Activated T-helper 9 cell treated with anti-CD3 and anti-CD28 coated beads, Interleukin-2, amount 50 U/mL, for 16 hours (primary cell): ENCODE data around the gene HOXC6.

Source experiments
- DNase-seq: peaks from one replicate; pipeline ENCODE4 v3.0.0-alpha.2; 2020; ENCODE audit warnings: low read depth

HOXC6 gene

DNA sequence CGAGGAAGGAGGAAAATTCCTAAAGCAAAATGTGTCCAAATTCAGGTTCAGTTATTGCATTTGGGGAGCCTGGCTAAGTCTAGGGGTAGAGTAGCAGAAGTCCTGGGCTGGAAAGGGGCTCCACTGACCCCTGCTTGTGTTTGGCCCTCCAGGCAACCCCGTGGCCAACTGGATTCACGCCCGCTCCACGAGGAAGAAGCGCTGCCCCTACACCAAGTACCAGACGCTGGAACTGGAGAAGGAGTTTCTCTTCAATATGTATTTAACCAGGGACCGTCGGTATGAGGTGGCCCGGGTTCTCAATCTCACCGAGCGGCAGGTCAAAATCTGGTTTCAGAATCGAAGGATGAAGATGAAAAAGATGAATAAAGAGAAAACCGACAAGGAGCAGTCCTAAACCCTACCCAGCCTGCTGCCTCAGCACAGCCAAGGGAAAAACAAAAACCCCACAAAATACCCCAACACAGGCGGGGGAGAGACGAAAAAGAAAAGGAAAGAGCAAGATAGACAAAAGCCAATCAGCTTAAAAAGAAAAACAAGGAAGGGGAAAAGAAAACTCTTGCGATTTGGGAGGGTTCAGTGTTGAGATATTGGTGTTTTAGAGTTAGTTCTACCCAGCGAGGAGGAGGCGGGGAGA lies 25.8 kb upstream of the HOXC6 start:
- DNase-seq = no peak

DNA sequence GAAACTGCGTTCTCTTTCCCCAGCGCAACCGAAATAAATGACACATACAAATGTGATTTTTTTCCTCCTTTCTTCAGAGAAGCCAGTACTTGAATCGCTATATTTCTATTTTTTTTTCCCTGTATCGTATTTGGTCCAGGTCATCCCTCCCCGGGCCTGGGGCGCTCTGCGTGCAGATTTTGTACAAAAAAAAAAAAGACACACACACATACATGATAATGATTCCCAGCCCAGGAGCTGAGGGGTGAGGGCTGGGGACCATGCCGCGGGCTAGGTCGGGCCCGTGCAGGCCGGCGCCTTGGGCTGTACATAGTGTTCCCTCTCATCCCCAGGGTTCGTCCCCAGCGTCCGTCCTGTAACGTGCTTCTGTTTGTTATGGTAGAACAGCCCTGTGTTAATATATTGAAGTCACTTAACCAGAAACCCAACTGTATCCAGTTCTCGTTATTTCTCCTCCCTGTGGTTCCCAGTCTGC lies 25.3 kb upstream of the HOXC6 start:
- no peak for DNase-seq

DNA sequence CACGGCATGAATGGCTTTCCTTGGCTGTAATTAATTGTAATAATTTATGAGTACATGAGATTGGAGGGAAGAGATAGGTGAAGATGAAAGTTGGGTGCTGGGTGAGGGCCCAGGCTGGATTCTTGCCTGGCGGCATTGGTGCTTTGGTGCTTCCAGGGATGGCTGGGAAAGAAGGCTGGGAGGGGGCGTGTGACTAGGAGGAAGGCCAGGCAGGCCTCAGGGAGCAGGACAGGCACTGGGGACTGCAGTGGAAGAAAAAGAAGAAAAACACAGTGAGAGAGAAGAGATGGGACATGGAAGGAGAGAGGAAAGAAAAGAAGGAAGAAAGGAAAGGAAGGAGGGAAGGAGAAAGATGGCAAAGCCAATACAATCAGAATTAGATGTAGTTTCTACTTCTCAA lies 24.6 kb upstream of the HOXC6 start:
- no peak for DNase-seq

DNA sequence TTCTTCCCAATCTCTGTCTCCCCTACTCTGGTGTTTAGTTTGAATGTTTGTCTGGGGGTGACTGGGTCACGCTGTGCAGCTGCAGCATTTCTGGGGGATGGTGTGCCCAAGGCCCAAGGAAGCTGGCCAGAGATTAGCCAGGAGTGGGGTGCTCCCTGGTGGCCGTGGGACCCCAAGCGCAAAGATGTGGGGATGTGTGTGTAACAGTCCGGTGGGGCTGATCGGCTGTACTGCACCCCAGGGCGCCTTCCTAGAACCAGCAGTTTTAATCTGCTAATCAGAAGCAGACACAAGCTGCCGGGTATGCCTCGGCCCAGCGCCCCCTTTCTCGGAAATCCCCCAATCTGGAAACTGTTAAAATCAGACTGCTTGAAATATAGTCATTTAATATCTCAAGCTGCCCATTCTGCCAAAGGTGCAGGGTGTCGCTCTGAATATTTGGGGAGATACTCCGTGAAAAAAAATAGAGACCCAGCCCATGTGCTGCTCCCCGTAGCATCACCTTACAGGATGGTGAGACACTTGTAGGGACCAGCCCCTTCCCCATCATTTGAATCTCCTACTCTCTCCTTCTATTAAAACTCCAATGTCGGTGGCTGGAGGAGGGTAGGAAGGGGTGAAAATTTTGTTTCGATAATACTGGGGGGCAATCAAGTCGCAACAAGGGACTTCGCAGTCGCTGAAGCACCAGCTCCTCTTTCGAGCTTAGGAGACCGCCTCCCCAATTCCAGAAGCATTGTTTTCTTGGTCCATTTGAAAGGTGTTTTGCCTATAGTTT lies 24.0 kb upstream of the HOXC6 start:
- no peak for DNase-seq

DNA sequence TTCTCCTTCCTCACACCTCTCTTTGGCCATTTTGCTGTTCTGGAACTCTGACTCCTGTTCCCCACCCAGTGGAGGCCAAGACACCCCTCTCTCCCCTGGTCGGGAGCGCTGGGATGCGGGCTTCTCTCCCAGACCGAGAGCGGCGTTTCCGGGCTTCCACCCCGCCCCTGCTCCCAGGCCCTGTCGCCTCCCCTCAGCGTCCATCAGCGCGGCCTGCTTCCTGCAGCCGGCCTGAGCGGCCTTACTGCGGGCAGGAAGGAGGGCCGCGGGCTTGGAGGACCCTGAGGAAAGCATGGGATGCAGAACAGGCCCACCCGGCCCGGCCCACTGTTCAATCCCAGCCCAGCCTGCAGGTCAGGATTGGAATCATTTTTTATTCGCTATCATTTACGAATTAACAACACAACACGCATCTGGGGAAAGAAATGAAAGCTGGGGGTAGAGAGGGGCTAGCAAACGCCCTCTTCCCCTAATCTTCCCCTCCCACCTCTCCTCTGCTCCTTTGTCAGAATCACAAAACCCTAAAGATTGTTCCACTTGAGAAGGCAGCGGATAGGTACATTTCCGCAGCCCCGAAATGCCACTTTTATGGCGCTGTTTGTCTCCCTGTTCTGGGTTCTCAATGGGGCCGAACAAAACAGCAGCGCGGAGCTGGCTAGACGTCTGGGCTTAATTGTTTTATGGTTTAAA lies 23.3 kb upstream of the HOXC6 start:
- no peak for DNase-seq

DNA sequence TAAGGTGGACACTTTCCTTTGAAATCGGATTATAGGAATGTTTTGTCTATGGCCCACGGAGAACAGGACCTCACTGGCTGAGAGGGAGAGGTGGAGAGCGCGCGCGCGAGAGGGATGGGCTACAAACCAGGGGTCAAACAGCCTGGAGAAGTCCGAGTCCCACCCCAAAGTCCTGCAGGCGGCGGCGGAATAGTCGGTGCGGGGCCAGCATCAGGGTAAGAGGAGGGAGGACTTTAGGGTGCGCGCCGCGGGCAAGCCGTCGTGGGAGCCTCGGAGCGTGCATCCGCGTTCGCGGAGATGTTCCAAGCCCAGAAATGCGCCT lies 22.7 kb upstream of the HOXC6 start:
- DNase-seq = no peak

DNA sequence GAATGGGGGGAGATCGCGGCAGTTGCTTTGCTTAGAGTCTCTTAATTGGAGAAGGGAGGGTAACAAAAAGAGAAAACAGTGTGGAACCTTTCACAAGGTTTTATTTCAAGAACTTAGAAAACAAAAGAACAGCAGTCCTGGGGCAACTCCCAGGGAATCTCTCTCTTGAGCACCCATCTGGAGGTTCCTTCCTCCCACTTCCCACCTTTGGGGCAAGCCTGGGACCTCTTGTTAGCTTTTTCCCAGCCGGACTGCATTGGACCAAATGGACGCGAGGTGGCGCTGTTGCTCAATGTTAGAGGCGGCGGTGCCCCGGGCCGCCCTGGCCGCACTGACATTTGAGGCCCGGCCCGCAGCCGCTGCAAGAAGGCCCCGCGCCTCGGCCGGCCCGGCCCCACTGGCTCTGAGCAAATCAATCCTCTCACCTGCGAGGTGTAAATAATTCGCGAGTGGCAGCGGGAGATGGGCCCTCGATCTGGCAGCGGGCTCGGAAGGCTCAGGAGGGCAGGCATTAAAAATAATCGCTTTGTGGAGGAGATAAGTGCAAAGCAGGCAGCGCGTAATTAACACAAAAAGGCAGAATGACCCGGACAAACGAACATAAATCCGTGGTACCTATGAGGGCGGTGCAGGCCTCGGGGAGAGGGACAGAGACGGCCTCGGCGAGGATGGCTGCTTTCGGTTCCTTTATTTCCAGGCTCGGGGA lies 22.2 kb upstream of the HOXC6 start:
- peak; percentile 74 for DNase-seq

DNA sequence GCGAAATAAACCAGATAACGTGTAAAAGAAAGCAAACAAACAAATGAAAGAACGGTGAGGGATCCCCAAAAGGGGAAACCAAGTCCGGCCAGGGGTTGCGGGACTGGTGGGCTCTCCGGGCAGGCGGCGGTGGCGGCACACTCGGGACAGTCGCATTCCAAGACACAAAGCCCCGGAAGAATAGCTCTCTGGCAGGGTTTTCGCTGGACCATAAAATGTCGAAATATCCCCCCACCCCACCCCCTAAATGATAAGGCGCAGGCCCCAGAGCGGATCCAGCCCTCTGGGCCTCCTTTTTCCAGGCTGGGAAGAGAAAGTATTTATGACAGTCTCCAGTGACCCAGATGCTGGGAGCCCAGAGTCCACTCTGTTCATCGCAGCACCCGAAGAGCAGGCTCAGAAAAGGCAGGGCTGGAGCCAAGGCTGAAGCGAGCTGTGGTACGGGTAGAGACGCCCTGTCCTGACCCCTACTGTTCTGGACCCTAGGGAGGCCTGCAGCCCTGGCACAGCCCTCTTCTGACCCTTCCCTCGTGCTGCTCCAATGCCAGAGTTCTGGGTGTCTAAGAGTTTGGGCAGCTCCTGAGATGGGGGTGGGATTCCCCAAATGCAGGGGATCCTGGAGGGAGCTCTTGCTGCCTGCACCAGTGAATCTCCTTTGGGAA lies 21.6 kb upstream of the HOXC6 start:
- DNase-seq = no peak

DNA sequence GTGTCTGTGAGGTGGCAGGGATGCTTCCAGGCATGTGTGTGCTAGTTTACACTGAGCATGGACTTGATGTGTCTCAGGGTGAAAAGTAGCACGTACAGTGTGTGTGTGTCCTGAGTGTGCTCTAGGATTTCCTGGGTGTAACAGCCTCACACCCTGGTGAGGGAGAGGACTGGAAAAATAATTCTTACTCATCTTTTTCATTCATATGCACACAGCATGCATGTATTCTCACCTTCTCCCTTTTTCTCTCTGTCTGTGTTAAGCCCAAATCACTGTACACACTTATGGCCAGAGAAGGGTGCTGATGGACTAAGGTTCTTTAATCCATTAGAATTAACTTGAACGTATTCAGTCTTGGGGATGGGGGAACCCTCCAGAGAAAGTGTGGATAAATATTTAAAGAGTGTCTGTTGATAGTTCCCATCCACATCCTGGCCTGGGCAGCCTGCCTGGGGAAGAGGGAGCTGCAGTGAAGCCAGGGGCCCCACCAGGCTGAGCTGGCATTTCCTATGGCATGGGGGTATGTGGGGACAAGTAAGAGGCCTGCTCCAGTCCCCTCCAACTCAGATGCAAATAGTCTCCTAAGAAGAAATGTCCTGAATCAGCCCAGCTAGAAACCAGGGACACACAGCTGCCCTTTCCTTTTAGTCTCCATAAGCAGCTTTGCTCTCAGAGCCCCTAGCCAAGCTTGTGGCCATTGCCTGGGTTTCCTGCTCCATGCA lies 20.5 kb upstream of the HOXC6 start:
- DNase-seq = no peak

DNA sequence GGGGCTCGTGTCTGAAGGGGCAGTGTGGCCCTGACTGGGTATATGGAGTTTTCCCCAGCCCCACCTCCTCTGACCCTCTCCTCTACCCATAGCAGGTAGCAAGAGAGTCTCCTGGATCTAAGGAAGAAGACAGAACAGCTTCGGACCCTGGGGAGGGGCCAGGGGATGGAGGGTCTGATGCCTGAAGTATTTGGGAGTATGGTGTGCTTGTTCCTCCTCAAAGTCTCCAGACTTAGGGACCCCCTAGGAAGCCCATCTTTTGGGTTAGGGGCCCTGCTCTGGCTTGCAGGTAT lies 20.0 kb upstream of the HOXC6 start:
- DNase-seq = no peak

DNA sequence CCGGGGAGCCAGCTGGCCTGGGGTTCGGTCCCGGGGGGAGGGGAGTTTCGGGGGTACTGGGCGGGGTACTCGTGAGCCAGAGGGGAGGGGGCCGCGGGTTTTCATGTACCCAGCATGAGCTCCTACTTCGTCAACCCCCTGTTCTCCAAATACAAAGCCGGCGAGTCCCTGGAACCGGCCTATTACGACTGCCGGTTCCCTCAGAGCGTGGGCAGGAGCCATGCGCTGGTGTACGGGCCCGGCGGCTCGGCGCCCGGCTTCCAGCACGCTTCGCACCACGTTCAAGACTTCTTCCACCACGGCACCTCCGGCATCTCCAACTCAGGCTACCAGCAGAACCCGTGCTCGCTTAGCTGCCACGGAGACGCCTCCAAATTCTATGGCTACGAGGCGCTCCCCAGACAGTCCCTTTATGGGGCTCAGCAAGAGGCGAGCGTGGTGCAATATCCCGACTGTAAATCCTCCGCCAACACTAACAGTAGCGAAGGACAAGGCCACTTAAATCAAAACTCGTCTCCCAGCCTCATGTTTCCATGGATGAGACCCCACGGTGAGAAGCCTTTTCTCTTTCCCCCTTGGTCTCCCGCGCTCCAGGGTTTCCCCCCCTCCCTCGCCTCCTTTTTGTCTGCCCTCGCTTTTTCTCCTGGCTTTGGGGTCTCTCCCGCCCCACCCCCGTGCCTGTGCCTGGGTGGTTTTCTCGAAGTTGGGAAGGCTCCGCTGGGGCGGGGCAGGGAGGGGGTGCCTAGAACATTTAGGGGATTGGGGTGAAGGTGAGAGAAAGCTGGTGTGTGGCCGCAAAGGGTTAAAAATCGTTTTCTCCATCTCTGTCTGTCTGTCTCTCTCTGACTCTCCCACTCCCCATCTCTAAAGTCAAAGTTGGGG lies 18.8 kb upstream of the HOXC6 start:
- DNase-seq = no peak

DNA sequence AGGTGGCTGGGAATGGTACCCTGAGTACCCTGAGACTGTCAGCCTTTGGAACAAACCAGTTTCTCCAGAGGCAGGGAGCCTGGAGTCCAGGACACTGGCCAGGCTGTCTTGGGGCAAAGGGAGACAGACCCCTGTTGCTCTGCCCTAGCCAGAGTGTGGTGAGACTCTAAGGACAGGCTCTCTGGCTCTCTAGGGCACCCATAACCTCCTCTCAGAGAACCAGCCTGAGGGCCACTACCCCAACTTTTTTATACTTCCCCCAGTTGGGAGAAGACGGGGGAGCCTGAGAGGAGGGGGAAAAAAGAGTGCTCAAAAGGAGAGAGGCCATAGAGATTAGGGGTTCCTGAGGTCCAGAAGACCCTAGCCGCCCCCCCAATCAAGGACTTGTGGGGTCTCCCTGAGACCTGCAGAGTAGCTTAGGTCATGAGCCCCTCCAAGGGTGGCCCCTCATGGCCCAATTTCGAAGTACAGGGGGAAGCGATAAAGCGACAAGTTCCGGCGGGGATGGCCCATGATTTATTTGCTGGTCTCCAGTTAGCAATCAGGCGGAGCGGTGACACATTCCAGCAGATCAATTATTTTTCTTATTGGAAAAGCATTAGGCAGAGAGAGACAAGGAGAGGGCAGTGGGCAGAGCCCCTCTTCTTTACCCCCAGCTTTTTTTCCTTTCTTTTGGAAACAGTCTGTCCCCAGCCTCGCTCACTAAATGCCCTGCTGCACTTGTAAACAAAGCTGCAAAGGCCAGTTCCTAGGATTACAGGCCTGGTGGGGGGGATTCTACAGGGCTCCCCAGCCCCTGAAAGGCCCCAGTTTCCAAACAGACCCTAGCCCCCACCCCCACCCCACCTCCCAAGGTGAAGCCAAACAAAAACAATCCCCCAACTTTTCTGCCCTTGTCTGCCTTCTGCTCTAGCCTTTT lies 17.9 kb upstream of the HOXC6 start:
- no peak for DNase-seq

DNA sequence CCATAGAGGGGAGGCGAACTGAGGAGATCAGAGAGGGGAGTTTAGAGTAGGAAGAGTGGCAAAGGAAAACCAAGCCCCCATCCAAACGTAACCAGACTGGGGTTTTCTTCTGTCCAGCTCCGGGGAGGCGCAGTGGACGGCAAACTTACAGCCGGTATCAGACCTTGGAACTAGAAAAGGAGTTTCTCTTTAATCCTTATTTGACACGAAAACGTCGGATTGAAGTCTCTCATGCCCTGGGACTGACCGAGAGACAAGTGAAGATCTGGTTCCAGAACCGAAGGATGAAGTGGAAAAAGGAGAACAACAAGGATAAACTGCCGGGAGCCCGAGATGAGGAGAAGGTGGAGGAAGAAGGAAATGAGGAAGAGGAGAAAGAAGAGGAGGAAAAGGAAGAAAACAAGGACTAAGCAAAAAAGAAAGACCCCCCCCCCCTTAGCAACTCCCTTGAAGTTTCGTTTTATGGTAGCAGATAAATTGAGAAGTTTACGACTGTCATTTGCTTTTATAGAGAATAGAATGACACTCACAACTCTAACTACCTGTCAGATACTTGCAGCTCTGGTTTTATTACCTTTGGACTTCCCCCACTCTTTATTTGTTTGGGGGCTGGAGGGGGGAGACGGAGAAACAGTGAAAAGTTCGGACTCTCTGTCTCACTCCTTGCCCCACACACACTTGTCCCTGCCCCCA lies 17.1 kb upstream of the HOXC6 start:
- no peak for DNase-seq

DNA sequence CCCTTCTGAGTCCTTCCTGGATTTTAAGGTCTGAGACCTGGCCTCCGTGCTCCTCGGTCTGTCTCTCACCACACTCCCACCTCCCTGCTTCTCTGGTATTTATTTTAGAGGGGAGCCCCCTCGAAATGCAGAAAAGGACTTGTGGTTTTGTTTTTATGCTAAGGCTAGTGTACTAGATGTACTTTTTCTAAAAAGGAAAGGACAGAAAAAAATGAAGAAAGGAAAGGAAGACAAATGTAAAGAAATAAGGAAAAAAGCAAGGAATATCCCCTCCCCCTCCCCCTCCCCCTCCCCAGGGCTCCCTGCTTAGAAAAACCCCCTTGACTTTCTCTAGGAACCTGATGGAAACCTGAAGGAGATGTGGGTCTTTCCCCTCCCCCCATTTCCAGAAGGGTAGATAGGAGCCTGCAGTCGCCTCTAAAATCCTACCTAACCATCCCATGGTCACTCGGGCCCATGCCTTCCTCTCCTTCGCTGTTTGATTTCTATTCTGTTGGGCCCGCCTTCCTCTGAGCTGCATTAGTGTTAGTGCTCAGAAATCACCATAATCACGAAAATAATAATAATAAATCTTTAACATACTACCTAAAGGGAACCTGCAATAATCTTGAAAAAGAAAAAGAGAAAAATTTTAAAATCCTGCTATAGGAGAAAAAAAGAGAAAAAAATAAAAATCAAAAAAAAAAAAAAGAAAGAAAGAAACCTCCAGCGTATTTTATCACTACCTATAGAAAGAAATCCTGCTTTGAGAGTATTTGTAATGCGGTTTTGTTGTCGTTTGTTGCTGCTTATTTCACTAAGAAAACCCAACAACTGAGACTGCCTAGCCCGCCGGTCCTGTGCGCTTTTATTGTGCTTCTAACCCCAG lies 16.3 kb upstream of the HOXC6 start:
- no peak for DNase-seq

DNA sequence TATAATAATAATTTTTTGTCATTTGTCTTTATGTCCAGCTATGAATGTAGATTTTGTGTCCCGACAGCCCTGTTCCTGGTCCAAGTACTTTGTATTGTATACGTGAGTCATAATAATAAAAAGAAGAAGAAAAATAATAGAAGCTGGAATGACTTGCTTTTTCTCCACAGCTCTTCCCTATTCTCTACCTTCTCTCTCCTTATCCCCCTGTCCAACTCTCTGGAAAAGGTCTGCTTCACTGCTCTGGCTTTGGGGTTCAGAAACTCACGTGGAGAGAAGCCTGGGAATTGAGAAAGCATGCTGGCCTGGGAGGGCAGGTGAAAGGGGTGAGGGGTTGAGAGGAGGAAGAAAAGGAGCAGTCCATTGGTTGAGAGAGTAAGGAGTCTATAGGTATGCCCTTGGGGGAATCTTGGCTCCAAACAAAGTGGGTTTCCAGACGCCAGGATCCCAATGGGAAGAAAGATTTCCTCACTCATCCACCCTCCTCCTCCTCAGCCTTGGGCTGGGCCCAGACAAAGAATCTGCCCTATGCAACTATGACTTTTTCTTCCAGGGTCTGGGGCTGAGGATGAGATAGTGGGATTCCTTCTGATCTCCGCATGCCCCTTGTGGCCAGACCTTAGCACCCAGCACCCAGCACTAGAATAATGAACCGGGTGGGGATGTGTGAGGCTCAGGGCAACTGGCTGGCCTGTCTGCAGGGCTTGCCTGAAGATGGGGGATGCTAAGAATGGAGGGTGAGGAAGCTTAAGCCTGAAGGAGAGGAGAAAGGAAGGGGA lies 15.4 kb upstream of the HOXC6 start:
- no peak for DNase-seq

DNA sequence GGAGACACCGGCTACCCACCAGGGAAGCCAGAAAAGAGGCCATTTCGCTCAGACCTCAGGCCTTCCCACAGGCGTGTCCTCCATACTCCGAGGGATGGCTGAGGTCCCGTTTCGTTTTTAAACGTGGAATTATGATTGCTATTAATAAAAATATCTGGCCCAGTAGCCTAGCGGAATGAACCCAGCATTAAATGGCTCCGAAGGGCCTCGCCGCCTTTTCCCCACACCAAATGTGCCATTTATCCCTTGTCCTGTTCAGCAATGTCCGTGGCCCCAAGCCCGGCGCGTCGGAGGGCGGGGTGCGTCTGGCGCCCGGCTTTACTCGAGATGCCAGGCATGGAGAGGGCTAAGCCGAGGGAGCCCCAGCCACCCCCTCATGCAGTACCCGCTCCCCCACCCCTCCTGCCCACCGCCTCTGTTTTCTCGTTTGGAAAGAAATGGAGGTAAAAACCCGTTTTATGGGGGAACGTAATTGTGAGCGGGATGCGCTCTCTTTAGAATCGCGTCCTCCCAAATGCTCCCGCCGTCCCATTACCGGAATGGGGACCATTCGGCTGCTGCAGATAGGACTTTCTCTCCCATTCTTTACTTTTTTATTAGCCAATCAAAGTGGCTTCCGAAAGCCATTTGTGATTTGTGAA lies 13.7 kb upstream of the HOXC6 start:
- no peak for DNase-seq
